ENCODE measurements around the gene SORCS2.

Gene SORCS2

GRCh38 chr4:7342223-7343080, 150.1 kb downstream of the SORCS2 start:
- DNase-seq = no peak

DNA sequence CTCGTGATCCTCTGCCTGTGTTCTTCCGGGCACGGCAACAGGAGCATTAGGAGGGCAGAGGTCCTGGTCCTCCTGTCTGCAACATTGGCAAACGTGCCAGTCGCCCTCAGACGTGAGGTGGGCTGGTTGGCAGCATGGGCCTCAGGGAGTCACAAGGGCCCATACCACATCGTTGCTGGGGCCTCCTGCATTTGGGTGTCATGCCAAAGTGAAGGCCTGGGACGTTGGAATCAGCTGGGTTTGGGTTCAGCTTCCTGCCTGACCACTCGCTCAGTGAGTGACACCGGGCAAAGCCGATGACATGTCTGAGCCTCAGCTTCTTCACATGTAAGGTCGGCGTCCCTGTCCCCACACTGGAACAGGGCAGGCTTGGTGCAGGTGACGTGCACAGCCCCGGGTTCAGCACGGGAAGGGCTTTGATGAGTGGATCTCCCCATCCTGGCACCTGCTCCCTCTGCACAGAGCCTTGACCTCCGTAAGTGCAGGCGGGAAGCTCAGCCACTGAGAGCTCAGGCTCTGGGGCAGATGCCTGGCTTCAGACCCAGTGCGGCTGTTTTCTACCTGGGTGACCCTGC, 150.8 kb downstream of the SORCS2 start:
- DNase-seq = no peak

- no peak for DNase-seq
Measured at GRCh38 chr4:7343950-7344349, 151.6 kb downstream of the SORCS2 start.

DNA sequence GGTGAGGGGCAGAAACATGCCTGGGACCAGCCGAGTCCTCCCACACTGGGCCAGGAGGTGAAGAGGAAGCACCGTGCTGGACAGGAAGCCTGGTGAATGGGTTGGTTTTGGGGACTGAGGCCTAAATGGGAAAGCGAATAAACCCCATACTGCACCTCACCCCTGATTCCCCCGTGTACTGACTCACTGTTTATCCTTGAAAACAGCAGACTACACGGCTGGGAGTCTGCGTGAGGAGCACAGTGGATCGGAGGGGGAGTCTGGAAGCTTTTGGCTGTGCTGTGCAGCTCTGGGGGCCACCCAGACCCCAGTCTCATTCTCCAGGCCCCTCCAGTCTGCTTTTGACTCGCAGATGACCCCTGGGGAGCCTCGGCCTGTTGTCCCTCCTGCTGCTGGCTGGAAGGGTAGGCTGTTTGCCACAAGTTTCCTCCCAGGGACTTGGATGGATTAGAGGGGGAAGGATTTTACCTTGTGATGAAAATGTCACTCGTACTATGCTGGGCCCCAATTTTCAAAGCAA, 152.4 kb downstream of the SORCS2 start:
- DNase-seq = no peak

GRCh38 chr4:7347981-7348380, 155.6 kb downstream of the SORCS2 start:
- no peak for DNase-seq

GRCh38 chr4:7348946-7349900, 156.9 kb downstream of the SORCS2 start:
- DNase-seq = no peak

- no peak for DNase-seq
Measured at GRCh38 chr4:7350396-7350795, 158.1 kb downstream of the SORCS2 start.

GRCh38 chr4:7351014-7351413, 158.7 kb downstream of the SORCS2 start:
- DNase-seq = no peak

DNA sequence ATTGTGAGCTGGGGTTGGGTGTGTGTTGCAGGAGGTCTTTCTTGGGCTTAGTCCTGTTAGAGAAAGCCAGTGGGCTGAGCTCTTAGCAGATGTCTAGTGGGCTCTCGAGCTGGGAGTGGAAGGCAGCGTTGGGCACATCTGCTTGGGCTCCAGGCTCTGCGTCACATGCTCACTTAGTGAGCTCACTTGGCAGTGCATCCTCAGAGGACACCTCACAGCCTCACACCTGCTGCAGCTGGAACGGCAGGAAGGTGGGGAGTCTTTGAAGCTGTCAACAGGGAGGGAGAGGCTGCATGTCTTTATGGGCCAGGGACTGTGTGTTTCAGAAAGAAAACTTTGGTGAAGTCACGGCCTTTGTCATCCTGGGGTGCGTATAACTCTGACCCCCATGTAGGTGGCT, 160.1 kb downstream of the SORCS2 start:
- DNase-seq = no peak

- no peak for DNase-seq
Measured at GRCh38 chr4:7353046-7353790, 160.9 kb downstream of the SORCS2 start.

DNA sequence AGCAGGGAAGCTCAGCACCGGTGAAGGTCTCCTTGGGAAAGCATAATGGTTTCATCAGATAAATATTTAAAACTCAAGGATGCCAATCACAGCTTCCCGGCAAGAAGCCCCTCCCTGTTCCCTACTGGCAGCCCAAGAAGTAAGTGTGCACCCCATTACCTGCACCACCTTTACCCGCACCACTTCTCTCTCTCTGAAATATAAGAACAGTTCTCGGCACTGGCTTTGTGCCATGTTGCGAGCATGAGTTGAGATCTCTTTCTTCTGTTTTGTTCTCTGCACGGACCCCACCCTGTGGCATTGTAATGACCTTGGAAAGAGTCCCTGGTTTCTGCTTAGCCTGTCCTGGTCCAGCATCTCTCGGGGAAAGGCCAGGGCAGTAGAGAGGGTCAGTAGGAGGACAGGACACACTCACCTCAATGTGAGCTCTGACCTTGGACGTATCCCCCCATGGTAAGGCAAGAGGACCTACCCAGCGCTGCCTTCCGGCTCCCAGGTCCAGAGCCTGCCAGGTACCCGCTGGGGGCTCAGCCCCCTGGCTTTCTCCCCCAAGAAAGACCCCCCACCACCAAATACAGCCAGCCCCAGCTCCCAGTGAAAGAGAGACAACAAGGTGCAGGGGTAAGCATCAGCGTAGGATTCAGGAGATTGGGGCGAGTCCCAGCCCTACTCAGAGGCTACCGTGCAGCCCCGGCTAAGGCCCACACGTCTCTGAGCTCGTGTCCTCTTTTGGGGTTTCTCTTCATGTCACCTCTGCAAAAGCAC, 161.7 kb downstream of the SORCS2 start:
- DNase-seq = no peak

- no peak for DNase-seq
Measured at GRCh38 chr4:7354927-7355326, 162.6 kb downstream of the SORCS2 start.

DNA sequence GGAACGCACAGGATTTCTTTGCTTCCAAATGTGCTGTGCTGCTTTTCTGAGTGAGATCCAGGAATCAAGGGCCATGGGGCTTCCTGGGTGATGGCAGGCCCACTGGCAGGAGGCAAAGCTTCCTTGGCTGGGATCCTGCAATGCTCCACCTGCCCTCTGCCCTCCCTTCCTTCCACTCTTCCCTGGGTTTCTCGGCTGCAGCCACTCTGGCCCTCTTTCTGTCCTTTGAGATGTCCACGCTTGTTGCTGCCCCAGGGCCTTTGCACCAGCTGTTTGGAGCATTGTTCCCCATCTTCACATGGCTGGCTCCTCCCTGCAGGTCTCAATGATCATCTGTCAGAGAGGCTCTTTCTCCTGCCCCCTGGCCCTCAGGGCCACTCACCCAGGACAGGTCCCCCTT, 163.5 kb downstream of the SORCS2 start:
- no peak for DNase-seq

DNA sequence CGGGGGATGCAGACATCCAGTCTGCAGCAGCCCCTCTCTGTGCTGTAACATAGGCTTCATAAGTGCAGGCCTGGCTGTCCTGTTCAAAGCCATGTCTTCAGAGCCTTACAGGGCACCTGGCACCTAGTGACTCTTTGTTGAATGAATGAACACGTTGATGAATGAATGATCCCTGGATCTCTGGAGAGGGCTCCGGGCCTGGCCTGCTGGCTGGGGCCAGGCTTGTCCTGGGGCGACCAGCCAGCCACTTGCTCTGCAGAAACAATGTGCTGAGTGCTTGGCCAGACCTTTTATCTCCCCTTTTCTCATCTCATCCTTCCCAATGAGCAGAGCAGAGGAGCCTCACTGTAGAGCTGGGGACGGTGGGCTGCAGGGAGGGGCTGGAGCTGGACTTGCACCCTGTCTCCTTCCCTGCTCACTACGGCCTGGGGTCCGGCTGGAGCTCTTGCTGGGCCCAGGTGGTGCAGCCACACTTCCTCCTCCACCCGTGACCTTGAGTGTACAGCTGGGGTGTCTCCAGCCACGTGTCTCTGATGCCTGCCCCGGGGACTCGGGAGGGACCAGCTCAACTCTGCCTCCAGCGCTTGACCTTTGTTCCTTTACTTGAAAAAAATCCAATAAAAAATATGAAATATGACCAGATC, 164.5 kb downstream of the SORCS2 start:
- DNase-seq = no peak

GRCh38 chr4:7357323-7357722, 165.0 kb downstream of the SORCS2 start:
- DNase-seq = no peak

GRCh38 chr4:7358100-7358735, 165.9 kb downstream of the SORCS2 start:
- no peak for DNase-seq

DNA sequence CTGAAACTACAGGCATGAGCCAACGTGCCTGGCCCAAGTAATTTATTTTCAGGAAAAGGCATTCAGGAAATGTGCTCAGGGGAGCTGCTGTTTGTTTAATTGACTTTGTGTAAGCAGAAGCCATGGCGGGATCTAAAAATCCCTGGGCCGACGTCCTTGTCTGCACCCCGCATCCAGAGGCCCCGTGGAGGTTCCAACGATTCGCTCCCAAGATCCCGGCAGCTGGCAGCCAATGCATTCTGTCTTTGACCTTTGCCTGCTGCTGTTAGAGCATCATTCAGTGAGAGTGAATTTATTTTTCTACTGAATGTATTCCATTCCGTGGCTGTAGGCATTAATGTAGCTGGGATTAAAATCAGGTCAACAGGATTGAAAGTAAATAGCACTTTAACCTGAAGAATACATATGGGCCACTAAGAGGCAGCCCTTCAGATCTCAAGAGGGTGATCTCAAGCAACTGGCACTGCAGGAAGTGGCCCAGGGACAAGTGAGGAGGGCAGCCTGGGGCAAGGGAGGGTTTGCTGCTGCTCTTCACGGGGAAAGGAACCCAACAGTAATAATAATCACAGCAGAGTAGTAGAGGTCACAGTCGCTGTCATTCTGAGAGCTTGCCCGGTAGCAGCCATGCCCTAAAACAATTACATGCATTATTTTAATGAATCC, 167.2 kb downstream of the SORCS2 start:
- no peak for DNase-seq

- no peak for DNase-seq
Measured at GRCh38 chr4:7360806-7361205, 168.5 kb downstream of the SORCS2 start.

DNA sequence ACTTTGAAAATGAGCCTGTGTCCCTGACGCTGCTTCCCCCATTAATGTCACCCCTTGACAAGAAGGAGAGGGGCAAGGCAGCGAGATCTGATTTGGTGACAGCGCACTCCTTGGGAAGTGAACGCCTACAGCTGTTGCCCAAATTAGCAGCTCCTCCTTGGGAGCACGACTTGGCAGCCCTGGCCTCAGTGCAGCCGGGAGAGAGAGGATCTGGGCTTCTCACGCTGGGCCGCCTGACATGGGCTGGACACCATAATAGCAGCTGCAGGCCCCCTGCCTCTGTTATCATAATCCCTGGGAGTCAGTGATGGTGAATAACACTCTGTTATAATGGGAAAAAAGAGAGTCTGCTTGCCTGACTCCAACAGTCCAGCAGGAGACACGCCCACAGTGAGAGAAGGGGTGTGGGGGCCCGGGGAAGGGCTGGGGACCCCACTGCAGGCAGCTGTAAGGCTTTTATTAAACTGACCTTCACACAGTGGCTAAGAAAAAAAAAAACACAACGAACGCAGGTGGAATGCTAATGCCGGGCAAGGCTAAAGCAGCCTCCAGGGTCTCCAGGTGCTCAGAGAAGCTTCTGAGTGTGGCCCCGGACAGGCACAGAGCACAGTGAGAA, 169.1 kb downstream of the SORCS2 start:
- no peak for DNase-seq

DNA sequence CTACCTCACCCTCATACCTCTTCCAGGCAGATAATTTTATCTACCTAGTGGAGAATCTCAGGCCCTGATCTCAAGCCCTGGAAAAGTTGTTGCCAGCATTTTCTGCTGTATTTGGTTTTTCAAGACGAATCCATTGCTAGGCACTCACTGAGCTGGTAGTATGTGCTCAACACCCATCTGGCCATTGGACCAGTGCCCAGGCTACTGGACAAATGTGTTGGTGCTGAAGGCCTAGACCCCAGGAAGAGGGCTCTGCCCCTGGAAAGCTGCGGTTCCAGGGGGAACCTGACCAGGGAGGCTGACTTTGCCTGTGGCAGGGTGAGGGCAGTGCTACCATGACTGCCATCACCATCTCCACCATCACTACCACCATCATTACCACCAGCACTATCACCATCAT, 170.0 kb downstream of the SORCS2 start:
- DNase-seq = no peak
